Parathyroid adenoma (tissue), 2 donors: ENCODE results near the gene GNAO1.

ENCODE experiments used
- H2AFZ ChIP-seq: fragments of 300-600 bp; sonication (generic); one replicate; pipeline ENCODE4 v1.7.0; 2017; ENCODE audit warnings: antibody characterized with exemption, mild to moderate bottlenecking
- H3K27ac ChIP-seq: fragments of 300-600 bp; sonication (generic); one replicate; pipeline ENCODE4 v1.7.0; 2017
- H3K27me3 ChIP-seq: fragments of 300-600 bp; sonication (generic); one replicate; pipeline ENCODE4 v1.7.0; 2017; ENCODE audit warnings: low read length; ENCODE audit not compliant: control insufficient read depth, insufficient read depth
- H3K36me3 ChIP-seq: fragments of 300-600 bp; sonication (generic); one replicate; pipeline ENCODE4 v1.7.0; 2017; ENCODE audit warnings: low read length; ENCODE audit not compliant: control insufficient read depth, insufficient read depth
- H3K4me1 ChIP-seq: fragments of 300-600 bp; sonication (generic); one replicate; pipeline ENCODE4 v1.7.0; 2017; ENCODE audit warnings: control low read depth
- H3K4me2 ChIP-seq: fragments of 300-600 bp; sonication (generic); one replicate; pipeline ENCODE4 v1.7.0; 2017; ENCODE audit warnings: low read length
- H3K4me3 ChIP-seq: fragments of 300-600 bp; sonication (generic); one replicate; pipeline ENCODE4 v1.7.0; 2017; ENCODE audit warnings: low read depth, low read length
- H3K79me2 ChIP-seq: fragments of 300-600 bp; sonication (generic); one replicate; pipeline ENCODE4 v1.7.0; 2017; ENCODE audit warnings: control low read depth
- H3K9ac ChIP-seq: fragments of 300-600 bp; sonication (generic); one replicate; pipeline ENCODE4 v1.7.0; 2017; ENCODE audit warnings: mild to moderate bottlenecking
- H3K9me3 ChIP-seq: fragments of 300-600 bp; sonication (generic); one replicate; pipeline ENCODE4 v1.7.0; 2017; ENCODE audit warnings: low read length; ENCODE audit not compliant: control insufficient read depth
- TF ChIP-seq, protein P1 (sequence below): fragments of 300-600 bp; sonication (generic); IDR thresholded peaks from one replicate; pipeline ENCODE4 v1.7.0; 2017; ENCODE audit warnings: antibody characterized with exemption, mild to moderate bottlenecking
- donor health status: primary hyperparathyroidism.

GNAO1 gene

DNA sequence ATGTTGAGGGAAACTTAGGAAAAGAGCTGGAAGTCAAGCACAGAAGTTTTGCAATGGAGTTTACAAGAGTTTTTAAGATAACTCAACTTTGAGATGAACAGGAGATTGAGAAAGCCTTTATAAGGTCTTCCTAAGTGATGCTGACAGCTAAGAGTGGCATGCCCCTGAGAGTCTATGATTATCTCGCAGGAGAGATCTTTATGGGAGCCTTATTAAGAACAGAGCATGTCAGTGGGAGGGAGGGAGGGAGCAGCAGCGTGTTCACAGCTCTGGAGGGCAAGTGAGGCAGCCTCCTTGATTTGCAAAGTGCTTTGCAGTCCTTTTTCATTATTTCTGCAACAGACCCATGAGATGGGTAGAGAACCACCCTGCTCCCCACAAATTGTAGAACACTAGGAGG, 30.7 kb downstream of the GNAO1 start:
- no peak overlapping the region for H3K27ac ChIP-seq
- H3K4me2 ChIP-seq = no peak overlapping the region
- H3K36me3 ChIP-seq = no peaks in the 10 kb centered on the region
- no peak overlapping the region for H2AFZ ChIP-seq
- H3K79me2 ChIP-seq = peaks cover 20% of the 10 kb centered on the region
- peaks cover 25% of the 10 kb centered on the region for H3K4me1 ChIP-seq
- no peak overlapping the region for H3K4me3 ChIP-seq
- no peak overlapping the region for H3K9ac ChIP-seq
- TF ChIP-seq, protein P1, sequence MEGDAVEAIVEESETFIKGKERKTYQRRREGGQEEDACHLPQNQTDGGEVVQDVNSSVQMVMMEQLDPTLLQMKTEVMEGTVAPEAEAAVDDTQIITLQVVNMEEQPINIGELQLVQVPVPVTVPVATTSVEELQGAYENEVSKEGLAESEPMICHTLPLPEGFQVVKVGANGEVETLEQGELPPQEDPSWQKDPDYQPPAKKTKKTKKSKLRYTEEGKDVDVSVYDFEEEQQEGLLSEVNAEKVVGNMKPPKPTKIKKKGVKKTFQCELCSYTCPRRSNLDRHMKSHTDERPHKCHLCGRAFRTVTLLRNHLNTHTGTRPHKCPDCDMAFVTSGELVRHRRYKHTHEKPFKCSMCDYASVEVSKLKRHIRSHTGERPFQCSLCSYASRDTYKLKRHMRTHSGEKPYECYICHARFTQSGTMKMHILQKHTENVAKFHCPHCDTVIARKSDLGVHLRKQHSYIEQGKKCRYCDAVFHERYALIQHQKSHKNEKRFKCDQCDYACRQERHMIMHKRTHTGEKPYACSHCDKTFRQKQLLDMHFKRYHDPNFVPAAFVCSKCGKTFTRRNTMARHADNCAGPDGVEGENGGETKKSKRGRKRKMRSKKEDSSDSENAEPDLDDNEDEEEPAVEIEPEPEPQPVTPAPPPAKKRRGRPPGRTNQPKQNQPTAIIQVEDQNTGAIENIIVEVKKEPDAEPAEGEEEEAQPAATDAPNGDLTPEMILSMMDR = no peak
- H3K9me3 ChIP-seq = no peaks in the 10 kb centered on the region
- no peaks in the 10 kb centered on the region for H3K27me3 ChIP-seq

DNA sequence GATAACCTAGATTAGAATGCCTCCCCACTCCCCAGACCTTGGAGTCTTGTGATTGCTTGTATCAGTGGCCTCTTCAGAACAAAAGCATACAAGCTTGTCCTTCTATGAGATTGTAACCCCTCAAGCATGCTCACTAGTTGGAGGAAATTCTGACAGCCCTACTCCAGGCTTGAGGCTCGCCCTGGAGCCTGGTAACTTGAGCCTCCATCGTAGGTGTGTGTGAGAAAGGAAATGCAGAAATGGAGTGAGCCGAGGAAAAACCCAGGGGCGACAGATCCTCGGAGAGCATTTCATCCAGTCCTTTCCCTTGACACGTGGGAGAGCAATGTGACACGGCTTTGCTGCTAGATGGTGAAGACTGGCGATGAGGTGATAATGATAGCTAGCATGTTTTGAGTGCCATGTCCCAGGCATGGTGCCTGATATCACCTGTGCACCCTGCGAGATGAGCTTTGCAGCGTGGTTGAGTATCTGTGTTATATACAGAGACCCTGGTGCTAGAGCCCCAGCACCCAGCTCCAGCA, 31.2 kb downstream of the GNAO1 start:
- H2AFZ ChIP-seq = no peak overlapping the region
- H3K27me3 ChIP-seq = no peaks in the 10 kb centered on the region
- no peaks in the 10 kb centered on the region for H3K36me3 ChIP-seq
- TF ChIP-seq, protein P1 = no peak
- H3K27ac ChIP-seq = no peak overlapping the region
- H3K79me2 ChIP-seq = peaks cover 17% of the 10 kb centered on the region
- peaks cover 25% of the 10 kb centered on the region for H3K4me1 ChIP-seq
- no peak overlapping the region for H3K4me3 ChIP-seq
- no peaks in the 10 kb centered on the region for H3K9me3 ChIP-seq
- no peak overlapping the region for H3K9ac ChIP-seq
- H3K4me2 ChIP-seq = no peak overlapping the region

DNA sequence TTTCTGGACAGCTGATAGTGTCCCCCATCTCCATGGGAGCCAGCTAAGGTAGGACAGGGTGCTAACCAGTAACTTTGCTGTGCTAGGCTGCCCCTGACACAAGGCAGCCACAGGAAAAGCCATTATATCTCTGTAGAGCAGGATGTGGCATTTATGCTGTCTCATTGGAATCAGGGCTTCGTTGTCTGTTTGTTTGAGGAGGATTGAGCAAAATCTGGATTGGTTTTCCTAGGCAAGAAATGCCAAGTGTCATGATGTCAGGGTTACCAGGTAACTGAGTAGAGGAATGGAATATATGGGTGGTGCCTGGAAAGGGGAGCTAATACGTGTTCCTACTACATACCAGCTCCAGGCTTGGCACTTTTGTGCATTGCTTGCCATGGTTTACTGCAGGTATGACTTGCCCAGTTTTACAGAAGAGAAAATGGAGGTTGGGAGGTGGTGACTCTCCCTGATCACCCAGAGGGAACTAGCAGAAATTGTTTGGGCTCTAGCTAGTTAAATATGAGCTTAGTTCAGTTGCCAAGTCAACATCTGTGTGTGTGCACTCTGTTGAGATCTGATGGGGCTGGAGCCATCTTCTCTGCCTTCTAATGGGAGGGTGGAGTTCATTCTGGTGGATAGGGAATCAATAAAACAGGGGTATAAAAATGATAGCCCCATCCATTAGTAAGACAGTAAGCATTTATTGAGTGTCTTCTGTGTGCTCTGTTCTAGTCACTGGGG, 33.9 kb downstream of the GNAO1 start:
- Histone ChIP-seq H3K79me2 (peaks cover 19% of the 10 kb centered on the region), H3K27me3 (no peaks in the 10 kb centered on the region), H3K4me2 (no peak overlapping the region), H3K36me3 (no peaks in the 10 kb centered on the region), H3K9me3 (no peaks in the 10 kb centered on the region), H3K4me1 (peaks cover 25% of the 10 kb centered on the region), H3K9ac (no peak overlapping the region), H2AFZ (no peak overlapping the region), H3K27ac (peak overlapping the region; percentile 43), H3K4me3 (no peak overlapping the region)
- TF ChIP-seq, protein P1 = no peak

DNA sequence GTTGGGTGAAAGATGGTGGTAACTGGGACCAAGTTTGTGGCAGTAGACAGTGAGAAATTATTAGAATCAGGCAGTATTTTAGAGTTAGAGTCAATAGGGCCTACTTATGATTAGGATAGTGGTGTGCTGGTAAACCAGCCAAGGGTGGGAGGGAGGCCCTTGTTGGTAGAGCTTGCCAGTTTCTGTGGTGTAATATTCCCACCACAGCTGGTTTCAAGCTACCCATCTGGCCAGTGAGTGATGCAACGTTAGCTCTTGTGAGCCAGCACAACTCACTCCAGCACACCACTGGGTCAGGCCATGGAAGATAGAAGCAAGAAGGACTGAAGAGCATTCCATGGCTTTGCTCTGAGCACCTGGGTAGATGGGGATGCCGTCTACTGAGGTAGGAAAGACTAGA, 34.9 kb downstream of the GNAO1 start:
- no peak overlapping the region for H3K27ac ChIP-seq

More for the DNA sequence above, 34.9 kb downstream of the GNAO1 start:
- H3K4me2 ChIP-seq = no peak overlapping the region
- no peak overlapping the region for H2AFZ ChIP-seq
- H3K9me3 ChIP-seq = no peaks in the 10 kb centered on the region
- TF ChIP-seq, protein P1 = no peak
- H3K27me3 ChIP-seq = no peaks in the 10 kb centered on the region
- H3K4me3 ChIP-seq = no peak overlapping the region
- H3K4me1 ChIP-seq = peaks cover 25% of the 10 kb centered on the region
- no peak overlapping the region for H3K9ac ChIP-seq
- no peaks in the 10 kb centered on the region for H3K36me3 ChIP-seq
- peaks cover 25% of the 10 kb centered on the region for H3K79me2 ChIP-seq
